Suppressor macrophage treated with lipopolysaccharide for 4 hours (primary cell): ENCODE measurements around the gene SUSD3.
"Not testable (repeated sequence)": the region's sequence is repeated elsewhere in the genome, so short reads cannot be mapped to it uniquely, and the experiment has no call there.

ENCODE experiments used
- DNase-seq: peaks from one replicate; pipeline ENCODE4 v3.0.0-alpha.2; 2020

Gene SUSD3

DNA sequence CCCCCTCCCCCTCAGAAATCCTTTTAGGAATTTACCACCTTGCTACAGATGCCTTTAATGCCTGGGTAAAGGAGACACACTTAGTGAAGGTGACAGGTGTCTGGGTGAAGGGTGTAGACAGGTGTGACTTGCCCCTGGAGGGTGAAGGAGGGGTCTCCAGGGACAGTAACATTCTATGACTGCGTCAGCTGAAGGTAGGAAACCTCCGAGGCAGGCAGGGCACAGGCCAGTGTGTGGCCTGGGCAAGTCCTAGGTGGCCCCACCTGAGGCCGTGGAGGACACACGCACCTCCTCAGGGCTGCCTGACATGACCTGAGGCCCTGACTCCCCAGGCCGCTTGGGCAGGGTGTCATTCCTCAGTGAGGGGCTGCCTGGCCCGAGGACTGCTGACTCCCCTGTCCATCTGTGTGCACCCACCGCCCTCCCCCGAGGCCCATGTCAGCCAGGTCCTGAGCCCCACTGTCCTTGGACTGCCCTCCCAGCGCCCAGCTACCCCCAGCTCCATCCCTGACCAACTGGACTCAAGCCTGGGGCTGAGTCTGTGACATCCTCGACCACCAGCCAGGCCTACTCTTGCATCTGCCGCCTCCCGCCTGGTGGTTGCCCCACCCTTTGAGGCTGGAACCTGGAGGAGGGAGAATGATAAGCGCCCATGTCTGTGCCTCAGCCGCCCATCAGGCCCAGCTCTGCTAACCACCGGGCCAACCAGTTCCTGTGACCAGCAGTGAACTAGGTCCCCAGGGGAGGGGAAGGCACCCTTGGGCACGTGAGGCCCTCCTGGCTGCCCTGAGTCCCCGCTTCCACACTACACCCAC lies 55.9 kb downstream of the SUSD3 start:
- peak; percentile 47 for DNase-seq

GRCh38 chr9:93114984-93115335 lies 56.5 kb downstream of the SUSD3 start:
- peak; percentile 25 for DNase-seq

GRCh38 chr9:93115486-93116071 lies 57.1 kb downstream of the SUSD3 start:
- peak; percentile 31 for DNase-seq

DNA sequence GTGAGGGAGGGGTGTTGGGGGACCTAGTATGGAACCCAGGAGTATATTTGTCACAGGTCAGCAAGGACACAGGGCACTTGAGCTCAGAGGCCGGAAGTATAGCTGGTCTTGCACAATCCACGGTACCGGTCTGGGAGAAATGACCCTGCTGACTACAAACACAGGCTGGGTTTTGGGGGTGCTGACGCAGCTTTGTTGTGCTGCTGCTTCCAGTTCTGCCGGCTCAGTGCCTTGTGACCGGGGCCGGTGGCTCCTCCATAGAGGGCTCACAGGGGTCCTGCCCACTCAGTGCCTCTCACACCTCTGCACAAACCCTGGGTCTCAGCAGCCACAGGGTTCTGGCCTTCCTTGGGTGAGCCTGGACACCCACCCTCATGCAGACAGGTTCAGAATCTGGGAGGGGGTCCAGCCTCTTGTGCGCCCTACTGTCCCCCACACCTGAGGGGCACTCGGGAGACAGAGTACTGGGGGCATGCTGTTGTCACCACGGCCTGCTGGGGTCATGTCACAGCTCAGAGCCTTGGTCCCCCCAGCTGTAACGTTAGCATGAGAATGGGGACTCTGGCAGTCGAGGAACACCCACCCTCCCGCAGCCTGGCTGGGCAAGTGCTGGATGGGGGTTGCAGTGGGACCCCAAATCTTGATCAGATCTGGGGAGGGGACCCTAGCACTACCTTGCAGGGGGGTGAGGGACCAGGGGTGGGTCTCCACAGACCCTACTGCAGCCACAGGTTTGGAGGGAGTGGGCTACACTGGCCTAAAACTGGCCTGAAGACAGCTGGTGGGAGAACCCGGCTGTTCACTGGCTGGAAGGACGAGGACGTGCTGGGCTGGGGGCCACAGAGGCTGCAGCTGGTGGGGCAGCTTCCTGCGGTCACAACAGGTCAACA lies 57.8 kb downstream of the SUSD3 start:
- peak; percentile 96 for DNase-seq

- not testable (repeated sequence) for DNase-seq
Observed at GRCh38 chr9:93117521-93117920, 59.0 kb downstream of the SUSD3 start.

- peak; percentile 45 for DNase-seq
Observed at GRCh38 chr9:93117924-93118862, 59.7 kb downstream of the SUSD3 start.

- peak; percentile 44 for DNase-seq
Observed at GRCh38 chr9:93118863-93119702, 60.6 kb downstream of the SUSD3 start.

DNA sequence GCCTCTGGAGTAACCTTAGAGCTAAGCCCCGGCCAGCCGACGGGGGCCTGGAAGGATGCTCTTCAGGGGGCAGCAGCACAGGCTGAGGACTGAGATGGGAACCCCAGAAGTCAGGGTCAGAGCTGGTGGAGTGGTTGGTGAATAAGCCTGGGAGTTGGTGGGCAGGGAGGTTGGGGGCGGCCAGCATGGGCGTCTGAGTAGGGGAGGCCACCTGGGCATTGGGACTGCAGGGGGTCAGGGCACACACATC lies 61.1 kb downstream of the SUSD3 start:
- DNase-seq = no peak

DNA sequence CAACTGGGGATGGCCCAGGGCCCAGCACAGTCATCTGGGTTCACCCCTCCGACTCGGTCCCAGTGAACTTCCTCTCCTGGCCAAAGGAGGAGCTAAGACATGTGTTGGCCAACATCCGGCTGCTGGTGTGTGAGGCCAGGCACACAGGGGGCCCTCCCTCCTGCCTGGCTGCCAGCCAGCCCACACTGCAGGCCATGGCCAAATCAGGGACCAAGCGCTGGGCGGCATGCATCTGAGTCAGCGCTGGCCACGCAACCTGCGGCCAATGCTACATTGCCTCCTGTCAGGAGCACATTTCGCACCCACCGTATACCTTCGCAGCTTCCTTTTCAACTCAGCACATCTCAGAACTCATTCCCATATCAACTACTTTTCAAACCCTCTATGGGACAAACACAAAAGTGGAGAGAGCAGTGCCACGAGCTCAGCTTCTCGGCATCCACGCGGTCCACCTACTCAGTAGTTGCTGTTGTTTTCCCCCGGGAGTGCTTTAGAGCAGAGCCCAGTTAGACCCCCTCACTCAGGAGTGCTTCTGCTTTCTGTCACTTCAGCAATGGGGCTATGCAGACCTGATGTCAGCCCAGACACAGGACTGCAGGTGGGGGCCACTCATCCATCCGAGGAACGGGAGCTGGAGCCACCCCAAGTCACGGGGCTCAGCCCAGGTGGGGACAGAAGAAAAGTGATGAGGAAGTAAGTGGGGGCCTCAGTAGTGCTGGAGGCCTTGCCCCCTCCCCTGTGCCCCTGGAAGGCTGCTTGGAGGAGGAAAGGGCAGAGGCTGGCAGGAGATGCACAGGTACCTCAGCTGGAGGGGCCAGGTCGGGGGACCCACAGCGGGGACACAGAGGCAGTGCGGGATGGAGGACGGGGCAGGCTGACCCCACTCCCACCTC lies 61.7 kb downstream of the SUSD3 start:
- peak; percentile 97 for DNase-seq

DNA sequence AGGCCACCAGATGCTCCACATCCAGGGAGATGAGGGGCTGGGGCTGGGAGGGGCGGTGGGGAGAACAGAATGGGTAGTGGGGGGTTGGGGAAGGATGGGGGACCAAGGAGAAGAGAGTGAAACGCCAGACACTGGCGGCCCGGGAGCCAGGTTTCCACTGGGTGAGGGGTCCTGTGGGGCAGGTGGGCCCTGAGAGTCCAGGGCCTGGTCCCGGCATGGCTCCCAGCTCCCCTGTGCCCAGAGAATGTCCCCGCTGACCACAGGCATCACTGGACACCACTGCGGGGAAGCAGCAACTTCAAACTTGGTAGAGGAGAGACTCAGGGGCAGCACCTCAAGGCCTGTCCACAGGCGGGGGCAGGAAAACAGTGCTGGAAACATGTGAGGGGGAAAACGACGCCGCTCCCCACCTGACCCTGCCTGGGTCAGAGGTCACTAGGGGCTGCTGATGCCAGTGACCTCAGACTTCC lies 62.4 kb downstream of the SUSD3 start:
- DNase-seq = peak; percentile 18

DNA sequence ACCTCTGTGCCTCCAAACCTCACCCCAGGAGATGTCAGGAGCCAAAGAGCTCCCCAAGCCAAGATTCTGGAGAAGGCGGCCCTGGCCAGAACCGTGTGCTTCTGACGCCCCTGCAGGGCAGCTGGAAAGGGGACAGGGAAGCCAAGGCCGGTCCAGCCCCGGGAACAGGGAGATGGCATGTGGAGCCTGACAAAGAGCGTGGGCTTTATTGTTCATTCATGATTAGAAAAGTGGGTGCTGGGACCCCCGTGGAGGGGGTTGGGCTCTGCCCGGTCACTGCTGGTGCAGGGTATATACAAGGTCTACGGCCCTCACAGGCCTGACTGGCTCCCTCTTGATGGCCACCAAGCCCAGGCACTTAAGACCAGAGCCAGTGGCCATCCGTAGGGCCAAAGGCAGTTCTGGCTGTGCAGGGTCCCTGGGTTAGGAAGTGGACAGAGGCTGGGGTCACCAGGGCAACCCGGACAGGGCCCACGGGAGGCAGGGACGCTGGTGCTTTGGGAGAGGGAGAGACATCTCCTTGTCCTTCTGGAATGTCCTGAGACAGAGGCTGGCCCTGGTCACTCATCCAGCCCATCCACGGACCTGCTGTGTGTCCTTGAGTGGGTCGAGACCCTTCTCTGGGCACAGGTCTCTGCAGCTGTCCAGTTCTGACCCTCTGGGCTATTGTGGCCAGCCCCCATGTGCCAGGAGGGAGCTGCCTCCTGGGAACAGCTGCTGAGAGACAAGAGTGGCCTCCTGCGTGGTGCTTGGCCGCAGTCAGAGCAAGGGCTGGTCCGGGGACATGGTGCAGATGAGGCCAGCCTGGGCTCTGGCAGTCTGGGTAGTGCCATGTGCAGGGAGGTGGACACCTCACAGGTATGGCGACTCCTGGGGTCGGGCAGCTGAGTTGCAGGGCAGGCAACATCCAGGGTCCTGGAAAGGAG lies 63.1 kb downstream of the SUSD3 start:
- no peak for DNase-seq

DNA sequence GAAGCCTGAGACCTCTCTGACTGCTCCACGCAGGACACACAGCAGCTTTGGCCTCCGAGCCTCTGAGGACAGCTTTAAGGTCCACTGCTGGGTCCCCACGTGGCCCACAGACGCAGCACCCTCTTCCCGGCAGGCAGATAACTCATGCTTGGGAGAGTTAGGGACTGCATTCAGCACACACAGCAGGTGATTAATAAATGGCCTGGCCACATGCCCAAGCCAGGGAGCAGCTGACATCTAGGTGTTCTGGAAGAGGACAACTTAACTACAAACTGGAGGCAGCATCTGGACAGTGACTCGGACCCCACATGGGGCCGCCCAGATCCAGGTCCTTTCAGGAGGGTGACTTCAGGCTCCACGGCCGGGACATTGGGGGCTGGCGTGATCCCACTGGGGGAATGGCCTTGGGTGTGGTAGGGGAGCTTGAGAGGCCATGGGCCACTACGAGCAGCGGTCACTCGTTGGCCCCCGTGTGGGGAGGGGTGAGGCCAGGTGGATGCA lies 64.3 kb downstream of the SUSD3 start:
- DNase-seq = no peak

DNA sequence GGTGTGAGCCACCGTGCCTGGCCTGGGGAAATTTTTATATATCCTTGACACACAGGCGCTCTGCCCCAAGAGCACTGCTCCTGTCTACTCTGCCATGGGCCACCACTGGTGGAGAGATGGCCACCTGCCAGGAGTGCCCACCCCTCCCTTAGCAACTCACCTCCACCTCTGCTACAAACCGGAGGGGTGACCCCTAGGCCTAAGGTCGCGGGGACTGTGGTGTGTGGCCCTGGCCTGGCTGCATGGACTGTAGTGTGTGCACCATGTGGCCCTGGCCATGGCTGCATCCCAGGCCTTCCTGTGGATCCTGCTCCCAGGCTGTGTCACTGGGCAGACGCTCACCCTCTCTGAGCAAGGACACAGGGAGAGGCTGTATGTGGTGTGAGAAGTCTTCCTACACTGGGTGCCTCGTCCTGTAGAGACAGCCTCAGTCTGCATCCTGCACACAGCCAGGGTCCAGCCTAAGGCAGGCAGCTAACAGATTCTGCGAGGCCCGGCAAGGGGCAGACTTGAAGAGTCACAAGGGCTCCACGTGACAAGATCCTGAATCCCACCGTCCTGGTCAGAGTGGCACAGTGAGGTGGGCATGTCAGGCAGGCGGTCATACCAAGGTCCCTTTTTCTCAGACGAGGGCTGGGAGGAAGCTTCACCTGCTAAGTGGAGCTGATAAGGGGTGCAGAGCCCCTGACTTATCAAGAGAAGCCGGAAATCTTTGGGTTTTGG lies 65.2 kb downstream of the SUSD3 start:
- DNase-seq = peak; percentile 12

GRCh38 chr9:93124793-93125192 lies 66.3 kb downstream of the SUSD3 start:
- DNase-seq = no peak

- no peak for DNase-seq
Observed at GRCh38 chr9:93125331-93125894, 66.9 kb downstream of the SUSD3 start.

- peak; percentile 18 for DNase-seq
Observed at GRCh38 chr9:93126151-93126781, 67.8 kb downstream of the SUSD3 start.

- DNase-seq = peak; percentile 40
Observed at GRCh38 chr9:93126825-93127368, 68.4 kb downstream of the SUSD3 start.
